H9 (cell line): ENCODE measurements around the gene ANKRD42. TPM values are rescaled to one million over a fixed set of nuclear protein-coding genes. Genes with fewer than 3 reads are reported as not detected.

Source experiments
- DNase-seq: peaks from one replicate; pipeline ENCODE4 v3.0.0-alpha.2; 2017
- H2AFZ ChIP-seq: one replicate; pipeline ENCODE4 v1.6.1; 2013; ENCODE audit warnings: mild to moderate bottlenecking, low read length, control low read depth, moderate library complexity
- H2AK5ac ChIP-seq: 2 replicates; pipeline ENCODE4 v1.6.1; 2013; ENCODE audit warnings: low read length, control low read depth, mixed read lengths; ENCODE audit not compliant: insufficient read length
- H2BK120ac ChIP-seq: one replicate; pipeline ENCODE4 v1.6.1; 2013; ENCODE audit warnings: low read depth, mild to moderate bottlenecking, low read length, control low read depth, inconsistent platforms; ENCODE audit not compliant: poor library complexity, severe bottlenecking
- H2BK12ac ChIP-seq: 2 replicates; pipeline ENCODE4 v1.6.1; 2013; ENCODE audit warnings: low read length, control low read depth, mixed read lengths, low read depth; ENCODE audit not compliant: insufficient read length
- H2BK15ac ChIP-seq: 2 replicates; pipeline ENCODE4 v1.6.1; 2013; ENCODE audit warnings: low read depth, low read length, control low read depth
- H2BK20ac ChIP-seq: one replicate; pipeline ENCODE4 v1.6.1; 2013; ENCODE audit warnings: low read depth, mild to moderate bottlenecking, low read length, control low read depth, inconsistent platforms; ENCODE audit not compliant: poor library complexity, severe bottlenecking
- H2BK5ac ChIP-seq: 2 replicates; pipeline ENCODE4 v1.6.1; 2013; ENCODE audit warnings: low read length, control low read depth, mixed read lengths; ENCODE audit not compliant: insufficient read length
- H3K14ac ChIP-seq: 2 replicates; pipeline ENCODE4 v1.6.1; 2013; ENCODE audit warnings: low read length, control low read depth; ENCODE audit not compliant: insufficient read depth
- H3K18ac ChIP-seq: 2 replicates; pipeline ENCODE4 v1.6.1; 2013; ENCODE audit warnings: low read depth, mild to moderate bottlenecking, mixed read lengths, low read length, control low read depth; ENCODE audit not compliant: insufficient read length
- H3K23ac ChIP-seq: 2 replicates; pipeline ENCODE4 v1.6.1; 2013; ENCODE audit warnings: low read length, control low read depth, mixed read lengths, low read depth; ENCODE audit not compliant: insufficient read length
- H3K23me2 ChIP-seq: 2 replicates; pipeline ENCODE4 v1.6.1; 2013; ENCODE audit warnings: low read depth, mild to moderate bottlenecking, mixed read lengths, low read length, control low read depth; ENCODE audit not compliant: insufficient read length, poor library complexity, severe bottlenecking
- H3K27ac ChIP-seq: 2 replicates; pipeline ENCODE4 v1.5.1; 2013; ENCODE audit warnings: low read length, control low read depth, mixed read lengths, low read depth; ENCODE audit not compliant: insufficient read length
- H3K27me3 ChIP-seq: 2 replicates; pipeline ENCODE4 v1.6.1; 2013; ENCODE audit warnings: low read length, control low read depth, inconsistent platforms; ENCODE audit not compliant: insufficient read depth
- H3K4ac ChIP-seq: 2 replicates; pipeline ENCODE4 v1.6.1; 2013; ENCODE audit warnings: low read depth, mild to moderate bottlenecking, control low read depth, inconsistent platforms, low read length, moderate library complexity
- H3K4me1 ChIP-seq: 2 replicates; pipeline ENCODE4 v1.6.1; 2013; ENCODE audit warnings: low read length, control low read depth, inconsistent platforms; ENCODE audit not compliant: insufficient read depth
- H3K4me2 ChIP-seq: 2 replicates; pipeline ENCODE4 v1.6.1; 2013; ENCODE audit warnings: low read length, control low read depth, mixed read lengths; ENCODE audit not compliant: insufficient read length, insufficient read depth
- H3K56ac ChIP-seq: 2 replicates; pipeline ENCODE4 v1.6.1; 2013; ENCODE audit warnings: low read depth, mild to moderate bottlenecking, mixed read lengths, low read length, control low read depth; ENCODE audit not compliant: insufficient read length
- H3K79me1 ChIP-seq: 2 replicates; pipeline ENCODE4 v1.6.1; 2013; ENCODE audit warnings: low read depth, mild to moderate bottlenecking, moderate library complexity, low read length, control low read depth, inconsistent platforms; ENCODE audit not compliant: insufficient read depth, poor library complexity, severe bottlenecking
- H3K79me2 ChIP-seq: 2 replicates; pipeline ENCODE4 v1.6.1; 2013; ENCODE audit warnings: low read length, control low read depth, inconsistent platforms; ENCODE audit not compliant: insufficient read depth
- H3K9ac ChIP-seq: 2 replicates; pipeline ENCODE4 v1.6.1; 2013; ENCODE audit warnings: low read length, control low read depth, mixed read lengths; ENCODE audit not compliant: insufficient read length; ENCODE audit errors: extremely low read depth
- H3K9me3 ChIP-seq: one replicate; pipeline ENCODE4 v1.6.1; 2013; ENCODE audit warnings: low read depth, low read length, inconsistent platforms; ENCODE audit not compliant: control insufficient read depth
- H3T11ph ChIP-seq: one replicate; pipeline ENCODE4 v1.6.1; 2013; ENCODE audit warnings: mild to moderate bottlenecking, low read length, control low read depth, inconsistent platforms
- H4K20me1 ChIP-seq: one replicate; pipeline ENCODE4 v1.6.1; 2013; ENCODE audit not compliant: control insufficient read depth, insufficient read length, insufficient read depth
- H4K5ac ChIP-seq: 2 replicates; pipeline ENCODE4 v1.6.1; 2013; ENCODE audit warnings: low read depth, mild to moderate bottlenecking, mixed read lengths, low read length, control low read depth; ENCODE audit not compliant: insufficient read length
- H4K8ac ChIP-seq: replicated peaks from 2 replicates; pipeline ENCODE4 v1.6.1; 2013; ENCODE audit warnings: low read length, control low read depth, mixed read lengths, low read depth; ENCODE audit not compliant: insufficient read length
- H4K91ac ChIP-seq: 2 replicates; pipeline ENCODE4 v1.6.1; 2013; ENCODE audit warnings: low read depth, mild to moderate bottlenecking, moderate library complexity, mixed read lengths, low read length, control low read depth; ENCODE audit not compliant: insufficient read length
- H3K27ac Mint-ChIP-seq, 3 experiments: 2 replicates in 2 of 3; 3 replicates in 1 of 3; pipeline ENCODE4 v1.8.0; 2020 to 2021; ENCODE audit warnings: mixed read lengths in 3 of 3, mild to moderate bottlenecking in 1 of 3, moderate library complexity in 1 of 3
- H3K27me3 Mint-ChIP-seq: 2 replicates; pipeline ENCODE4 v1.8.0; 2021; ENCODE audit warnings: low read depth, mild to moderate bottlenecking, moderate library complexity, mixed read lengths
- H3K36me3 Mint-ChIP-seq, 3 experiments: 2 replicates in 2 of 3; 3 replicates in 1 of 3; pipeline ENCODE4 v1.8.0; 2020 to 2021; ENCODE audit warnings: low read depth in 3 of 3, mixed read lengths in 3 of 3; ENCODE audit not compliant: insufficient read depth in 1 of 3
- H3K4me1 Mint-ChIP-seq, 2 experiments: 2 replicates each; pipeline ENCODE4 v1.8.0; 2020; ENCODE audit warnings: mixed read lengths in 2 of 2
- H3K4me3 Mint-ChIP-seq, 2 experiments: 2 replicates in 1 of 2; 3 replicates in 1 of 2; pipeline ENCODE4 v1.8.0; 2020 to 2021; ENCODE audit warnings: mild to moderate bottlenecking in 2 of 2, mixed read lengths in 2 of 2, moderate library complexity in 1 of 2
- H3K9me3 Mint-ChIP-seq, 2 experiments: 2 replicates in 1 of 2; 3 replicates in 1 of 2; pipeline ENCODE4 v1.8.0; 2020; ENCODE audit warnings: mild to moderate bottlenecking in 2 of 2, mixed read lengths in 2 of 2, moderate library complexity in 1 of 2
- WGBS: extraction: QIAGEN DNeasy Blood & Tissue Kit; methylation state at CpG from one replicate; pipeline ENCODE4 v1.1.7; 2013; ENCODE audit warnings: missing lambda C conversion rate, low lambda C conversion rate, mixed read lengths; ENCODE audit not compliant: insufficient read length; ENCODE audit errors: extremely low coverage; 5-methylcytosine and 5-hydroxymethylcytosine counted together
- total RNA-seq: library from RNA; stranded (reverse); gene quantifications from 2 replicates; pipeline ENCODE4 v1.2.1, GENCODE V29; 2021
- TF ChIP-seq, protein P1 (sequence below): fragments of 200-600 bp; sonication (generic); conservative IDR thresholded peaks from 3 replicates; pipeline ENCODE4 v1.8.0; 2021; ENCODE audit warnings: antibody characterized with exemption, mild to moderate bottlenecking

The ANKRD42 gene
- total RNA-seq, 1 experiment from 2014 or later, result 4.9 TPM

DNA sequence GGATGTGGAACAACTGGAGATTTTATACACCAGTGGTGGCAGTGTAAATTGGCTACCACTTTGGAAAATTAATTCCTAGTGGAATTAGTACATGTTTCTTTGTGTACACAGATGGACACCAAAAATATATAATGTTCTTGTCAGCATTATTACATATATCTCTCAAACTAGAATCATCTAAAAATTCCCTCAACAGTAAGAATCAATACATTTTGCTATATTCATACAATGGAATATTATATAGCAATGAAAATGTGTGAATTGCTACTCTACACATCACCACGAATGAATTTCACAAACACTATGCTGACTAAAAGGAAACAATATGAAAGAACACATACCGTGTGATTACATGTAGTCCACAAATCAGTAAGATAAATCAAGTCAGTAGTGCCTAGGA lies 58.8 kb downstream of the ANKRD42 start:
- Histone ChIP-seq H3K9ac (no peak overlapping the region), H3K14ac (no peak overlapping the region), H2BK12ac (no peak overlapping the region), H2BK5ac (no peak overlapping the region), H4K91ac (no peak overlapping the region), H3K9me3 (no peaks in the 10 kb centered on the region), H3K56ac (no peak overlapping the region), H2BK15ac (no peak overlapping the region), H3K4me2 (no peak overlapping the region), H2BK20ac (no peak overlapping the region), H3K27ac (no peak overlapping the region), H4K5ac (no peak overlapping the region), H4K8ac (no peak overlapping the region), H3K79me1 (no peaks in the 10 kb centered on the region), H2BK120ac (no peak overlapping the region), H3K79me2 (no peaks in the 10 kb centered on the region), H2AFZ (no peak overlapping the region), H4K20me1 (no peaks in the 10 kb centered on the region), H3K4me1 (no peaks in the 10 kb centered on the region), H3K27me3 (no peaks in the 10 kb centered on the region), H3K23me2 (no peaks in the 10 kb centered on the region), H2AK5ac (no peak overlapping the region), H3K23ac (no peak overlapping the region), H3T11ph (no peak overlapping the region), H3K4ac (no peak overlapping the region), H3K18ac (no peak overlapping the region)
- WGBS, result no CpG with 5 or more reads among the region's 2 CpGs
- H3K4me3 Mint-ChIP-seq, result no peak overlapping the region
- no peak for DNase-seq
- TF ChIP-seq, protein P1, sequence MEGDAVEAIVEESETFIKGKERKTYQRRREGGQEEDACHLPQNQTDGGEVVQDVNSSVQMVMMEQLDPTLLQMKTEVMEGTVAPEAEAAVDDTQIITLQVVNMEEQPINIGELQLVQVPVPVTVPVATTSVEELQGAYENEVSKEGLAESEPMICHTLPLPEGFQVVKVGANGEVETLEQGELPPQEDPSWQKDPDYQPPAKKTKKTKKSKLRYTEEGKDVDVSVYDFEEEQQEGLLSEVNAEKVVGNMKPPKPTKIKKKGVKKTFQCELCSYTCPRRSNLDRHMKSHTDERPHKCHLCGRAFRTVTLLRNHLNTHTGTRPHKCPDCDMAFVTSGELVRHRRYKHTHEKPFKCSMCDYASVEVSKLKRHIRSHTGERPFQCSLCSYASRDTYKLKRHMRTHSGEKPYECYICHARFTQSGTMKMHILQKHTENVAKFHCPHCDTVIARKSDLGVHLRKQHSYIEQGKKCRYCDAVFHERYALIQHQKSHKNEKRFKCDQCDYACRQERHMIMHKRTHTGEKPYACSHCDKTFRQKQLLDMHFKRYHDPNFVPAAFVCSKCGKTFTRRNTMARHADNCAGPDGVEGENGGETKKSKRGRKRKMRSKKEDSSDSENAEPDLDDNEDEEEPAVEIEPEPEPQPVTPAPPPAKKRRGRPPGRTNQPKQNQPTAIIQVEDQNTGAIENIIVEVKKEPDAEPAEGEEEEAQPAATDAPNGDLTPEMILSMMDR, result no peak
- no peaks in the 10 kb centered on the region for H3K9me3 Mint-ChIP-seq
- no peaks in the 10 kb centered on the region for H3K27me3 Mint-ChIP-seq
- H3K27ac Mint-ChIP-seq, result no peak overlapping the region
- no peaks in the 10 kb centered on the region for H3K36me3 Mint-ChIP-seq
- H3K4me1 Mint-ChIP-seq, result no peaks in the 10 kb centered on the region
